Fibroblast of skin of right biceps (primary cell): Measurements from ENCODE around the gene PRKN.

Experiments used
- DNase-seq: peaks from one replicate; pipeline ENCODE4 v3.0.0-alpha.2; 2013

PRKN gene

DNA sequence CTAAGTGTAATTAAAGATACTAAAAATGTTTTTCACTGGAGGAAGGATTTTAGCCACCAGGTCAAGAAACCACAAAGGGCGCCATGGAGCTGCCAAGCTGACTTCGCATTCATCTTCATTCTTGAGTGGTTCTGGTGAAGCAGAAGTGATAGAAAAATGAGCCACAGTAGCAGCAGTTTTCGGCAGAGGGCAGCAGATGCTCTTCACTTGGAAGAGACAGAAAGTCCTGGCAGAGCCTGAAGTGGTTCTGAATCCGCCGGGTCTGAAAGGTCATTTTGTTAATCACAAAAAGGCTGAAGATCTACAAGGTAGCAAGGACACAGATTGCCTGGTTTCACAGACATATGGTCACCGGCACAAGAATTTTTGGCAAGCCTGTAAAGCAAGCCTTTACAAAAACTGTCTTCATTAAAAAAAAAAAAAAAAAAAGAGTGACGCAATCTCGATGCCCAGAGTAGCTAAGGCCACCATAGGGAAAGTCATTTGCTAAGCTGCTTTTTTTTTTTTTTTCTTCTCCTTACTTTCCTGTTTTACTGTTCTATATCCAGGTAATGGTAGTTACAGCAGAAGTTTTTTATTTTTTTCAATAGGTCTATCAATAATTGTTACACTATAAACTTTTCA, 1108.6 kb downstream of the PRKN start:
- DNase-seq: peak; percentile 71

DNA sequence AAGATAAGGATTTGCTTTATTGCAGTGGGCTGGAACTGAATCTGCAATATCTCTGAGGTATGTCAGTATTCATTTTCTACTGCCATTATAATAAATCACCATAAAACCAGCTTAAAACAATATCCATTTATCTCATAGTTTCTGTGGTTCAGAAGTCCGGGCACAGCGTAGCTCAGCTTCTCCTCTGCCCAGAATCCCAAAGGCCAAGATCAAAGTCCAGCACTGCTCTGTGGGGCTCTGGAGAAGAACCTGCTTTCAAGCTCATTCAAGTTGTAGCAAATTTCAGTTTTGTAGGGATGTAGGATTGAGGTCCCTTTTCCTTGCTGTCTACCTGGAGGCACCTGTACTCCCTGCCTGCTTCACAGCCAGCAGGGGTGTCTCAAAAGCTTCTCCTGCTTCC, 1113.9 kb downstream of the PRKN start:
- no peak for DNase-seq

DNA sequence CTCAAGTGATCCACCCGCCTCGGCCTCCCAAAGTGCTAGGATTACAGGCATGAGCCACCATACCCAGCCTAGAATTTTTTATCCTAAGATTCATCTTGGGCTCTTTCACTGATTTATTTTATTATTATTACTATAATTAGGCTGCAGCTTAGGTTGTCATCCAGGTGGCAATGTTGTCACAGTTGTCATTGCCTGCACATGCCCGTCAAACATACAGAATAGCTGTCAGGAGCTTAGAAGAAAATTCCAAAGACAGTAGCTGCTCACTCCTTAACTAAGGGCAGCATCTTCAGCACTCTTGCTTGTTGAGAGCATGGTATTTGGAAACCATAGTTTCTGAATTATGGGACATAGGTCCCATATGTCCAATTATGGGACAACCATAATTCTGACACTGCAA, 1118.8 kb downstream of the PRKN start:
- DNase-seq: no peak

DNA sequence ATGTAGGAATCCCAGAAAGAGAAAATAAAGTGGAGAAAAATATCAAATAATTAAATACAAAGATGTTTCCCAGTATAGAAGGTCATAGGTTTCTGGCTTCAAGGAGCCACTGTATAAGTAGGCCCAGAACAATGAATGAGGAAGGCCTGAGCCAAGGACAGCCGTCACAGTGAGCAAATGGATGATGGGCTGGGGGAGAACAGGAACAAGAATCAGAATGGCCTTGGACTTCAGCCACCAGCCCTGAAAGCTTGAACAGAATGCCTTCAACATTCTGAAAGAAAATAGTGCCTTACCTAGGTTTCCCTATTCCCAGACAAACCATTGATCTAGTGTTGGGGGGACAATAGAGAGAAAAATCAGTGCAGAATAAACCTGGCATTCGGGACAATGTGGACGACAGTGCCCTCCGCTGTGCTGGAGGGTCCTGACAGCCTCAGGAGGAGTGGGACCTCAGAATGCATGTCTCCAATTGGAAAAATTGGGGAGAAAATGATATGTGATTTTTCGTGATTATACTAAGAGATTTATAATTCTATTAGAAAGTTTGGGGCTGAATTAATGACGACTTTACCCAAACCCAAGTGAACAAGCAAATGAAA, 1119.8 kb downstream of the PRKN start:
- DNase-seq: no peak

DNA sequence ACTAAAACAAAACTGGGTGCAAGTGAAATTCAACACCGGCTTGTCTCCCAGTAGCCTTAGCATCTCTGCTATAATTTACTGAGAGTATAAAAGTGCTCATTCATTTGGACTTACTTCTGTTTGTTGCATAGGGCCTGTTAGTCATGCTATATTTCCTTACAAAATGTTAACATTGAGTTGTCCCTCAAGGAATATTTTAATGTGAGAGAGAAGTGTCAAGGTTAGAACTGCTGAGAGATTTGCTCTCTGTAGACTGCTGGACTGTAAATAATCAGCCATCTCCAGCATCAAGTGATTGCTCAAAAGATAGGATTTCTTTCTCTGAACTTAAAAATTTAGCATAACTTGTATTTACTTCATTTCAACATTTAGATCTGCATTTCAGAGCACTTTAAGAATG, 1125.2 kb downstream of the PRKN start:
- DNase-seq: no peak

DNA sequence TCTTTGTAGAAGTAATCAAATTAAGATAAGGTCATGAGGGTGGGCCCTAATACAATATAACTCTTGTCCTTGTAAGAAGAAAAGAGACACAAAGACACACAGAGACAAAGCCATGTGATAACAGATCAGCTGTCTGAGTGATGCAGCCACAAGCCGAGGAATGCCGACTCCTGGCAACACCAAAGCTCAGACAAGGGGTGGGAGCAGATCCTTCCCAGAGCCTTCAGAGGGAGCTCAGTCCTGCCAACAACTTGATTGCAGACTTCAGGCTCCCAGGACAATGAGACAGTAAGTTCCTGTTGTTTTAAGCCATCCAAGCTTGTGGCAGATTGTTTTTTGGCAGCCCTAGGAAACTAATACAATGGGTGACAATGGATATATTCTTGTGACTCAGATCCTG, 1128.7 kb downstream of the PRKN start:
- peak; percentile 8 for DNase-seq

DNA sequence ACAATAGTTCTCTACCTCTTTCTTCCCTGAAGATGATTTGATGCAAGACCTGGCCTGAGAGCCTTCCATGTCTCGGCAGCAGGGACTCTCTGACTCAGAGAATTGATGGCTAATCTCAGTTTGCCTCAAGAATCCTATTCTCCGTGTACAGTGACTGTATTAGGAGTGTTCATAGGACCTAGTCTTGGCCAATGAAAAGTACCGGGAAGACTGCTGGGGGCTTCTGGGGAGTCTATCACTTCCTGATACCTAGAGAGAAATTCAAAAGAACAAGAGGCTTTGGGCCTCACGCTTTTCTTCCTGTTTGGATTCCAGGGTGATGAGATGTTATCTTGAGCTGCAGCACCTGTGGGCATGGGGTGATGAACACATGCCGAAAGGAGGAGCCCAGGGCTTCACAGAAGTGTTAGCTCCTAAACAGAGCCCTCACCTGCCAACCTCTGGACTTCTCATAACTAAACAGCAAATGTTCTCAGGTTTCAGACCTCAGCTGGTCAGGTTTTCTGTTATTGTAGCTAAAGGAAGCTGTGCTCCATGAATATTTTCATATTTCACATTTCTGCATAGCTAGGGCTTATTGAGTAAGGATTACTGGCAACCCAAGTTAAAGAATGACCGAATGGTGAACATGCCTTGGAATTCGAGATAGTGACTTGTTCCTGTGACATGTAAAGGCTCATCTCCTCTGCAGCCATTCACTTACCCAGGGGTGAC, 1130.6 kb downstream of the PRKN start:
- DNase-seq: no peak

DNA sequence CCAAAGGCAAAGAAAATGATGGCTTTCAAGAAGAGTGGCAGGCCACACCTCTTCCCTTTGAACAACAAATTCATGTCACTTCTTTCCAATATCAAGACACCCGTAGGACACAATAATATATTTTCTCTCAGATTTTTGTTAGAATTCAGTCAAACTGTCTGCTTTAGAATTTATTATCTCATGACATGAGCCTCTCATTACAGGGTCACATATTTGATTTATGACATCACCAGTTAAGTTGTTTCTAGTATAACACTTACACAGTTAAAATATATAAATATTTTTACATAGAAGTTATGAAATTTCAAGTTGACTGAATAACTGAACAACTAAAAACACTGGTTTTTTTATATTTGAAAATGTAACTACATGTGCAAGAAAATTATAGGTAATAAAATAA, 1133.2 kb downstream of the PRKN start:
- no peak for DNase-seq

DNA sequence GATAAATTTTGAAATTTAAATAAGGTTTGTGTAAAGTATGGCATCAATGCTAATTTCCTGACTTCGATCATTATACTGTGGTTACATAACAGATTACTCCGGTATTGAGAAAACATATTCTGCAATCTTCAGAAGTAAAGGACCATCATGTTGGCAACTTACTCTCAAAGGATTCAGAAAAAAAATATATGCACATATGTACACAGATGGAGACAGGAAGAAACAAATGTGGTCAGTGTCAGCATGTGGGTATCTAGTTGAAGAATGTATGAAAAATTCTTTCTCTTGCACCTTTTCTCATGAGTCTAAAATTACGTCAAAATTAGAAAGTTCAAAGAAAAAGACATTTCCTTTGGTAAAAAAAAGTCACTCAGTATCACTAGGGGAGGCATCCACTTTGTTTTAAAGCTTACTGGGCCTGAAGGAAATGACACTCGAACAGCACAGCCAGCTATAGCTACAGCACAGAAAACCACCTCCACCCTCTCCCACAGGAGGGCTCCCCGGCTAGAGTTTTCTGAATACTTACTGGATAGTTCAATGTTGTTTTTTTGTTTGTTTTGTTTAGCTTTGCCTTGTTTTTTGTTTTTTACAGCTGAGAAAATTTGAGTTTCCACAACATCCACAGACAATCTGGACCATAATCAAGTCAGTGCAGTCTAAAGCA, 1136.5 kb downstream of the PRKN start:
- DNase-seq: peak; percentile 11

DNA sequence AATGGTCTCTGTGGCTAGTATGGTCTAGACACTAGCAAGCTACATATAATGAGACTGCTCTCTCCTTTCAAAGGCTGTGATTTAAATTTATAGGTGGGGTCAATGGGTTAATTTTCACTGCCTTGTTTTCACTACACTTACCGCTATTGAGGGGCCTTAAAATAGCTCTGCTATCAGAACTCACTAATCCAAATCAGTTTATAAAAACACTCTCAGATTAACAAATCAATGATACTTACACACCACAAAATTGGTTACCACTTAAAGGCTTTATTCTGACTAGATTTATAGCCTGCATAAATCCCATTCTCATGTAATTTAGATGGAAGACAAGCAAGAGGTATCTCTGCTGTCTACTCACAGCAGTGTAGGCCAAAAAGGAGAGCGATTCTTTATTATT, 1140.7 kb downstream of the PRKN start:
- no peak for DNase-seq

DNA sequence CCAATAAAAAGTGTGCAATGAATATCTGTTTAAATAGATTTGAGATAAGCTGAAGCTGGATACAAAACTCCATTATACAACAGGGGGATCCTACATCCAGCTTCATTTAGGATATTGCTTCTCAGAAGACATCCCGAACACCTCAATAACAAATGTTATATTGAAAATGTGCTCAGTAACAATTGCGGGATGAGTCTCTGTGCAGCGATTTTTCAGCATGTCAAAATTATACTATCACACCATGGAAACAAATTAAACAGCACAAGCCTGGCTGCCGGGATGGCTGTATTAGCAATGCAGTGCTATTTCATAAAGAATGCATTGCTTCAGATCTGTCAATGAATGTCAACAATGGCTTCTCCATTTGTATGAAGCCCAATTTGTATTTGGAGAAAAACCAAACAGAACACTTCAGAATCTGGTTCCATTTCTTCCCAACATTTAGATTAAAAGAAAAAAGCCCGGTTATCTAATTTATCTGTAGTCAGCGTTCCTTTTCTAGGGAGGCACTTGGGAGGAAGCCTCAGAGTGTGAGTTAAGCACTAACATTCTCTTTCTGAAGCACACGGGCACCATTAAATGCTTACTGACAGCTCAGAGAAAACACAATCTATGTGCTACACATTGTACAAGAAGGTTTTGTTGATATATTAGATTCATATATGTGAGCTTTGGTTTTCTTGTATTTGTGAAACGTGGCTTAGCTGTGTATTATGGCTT, 1142.8 kb downstream of the PRKN start:
- DNase-seq: no peak

DNA sequence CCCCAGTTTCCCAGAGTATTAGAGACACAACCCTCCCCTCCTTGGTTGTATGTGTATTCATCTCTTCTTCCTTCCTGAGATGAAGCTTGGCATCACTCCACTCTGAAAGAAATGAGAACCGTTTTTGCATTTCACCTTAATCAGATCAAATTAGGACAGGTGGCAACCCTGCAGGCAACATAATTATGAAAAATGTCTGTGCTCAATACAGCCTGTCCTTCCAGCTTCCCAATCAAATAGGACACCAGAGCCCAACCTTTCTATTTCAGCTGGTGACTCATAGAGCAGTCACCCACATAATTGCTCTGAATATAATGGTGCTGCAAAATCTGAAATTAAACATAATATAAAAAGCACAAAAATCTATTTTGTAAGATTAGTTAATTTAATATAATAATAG, 1143.5 kb downstream of the PRKN start:
- DNase-seq: peak; percentile 18

DNA sequence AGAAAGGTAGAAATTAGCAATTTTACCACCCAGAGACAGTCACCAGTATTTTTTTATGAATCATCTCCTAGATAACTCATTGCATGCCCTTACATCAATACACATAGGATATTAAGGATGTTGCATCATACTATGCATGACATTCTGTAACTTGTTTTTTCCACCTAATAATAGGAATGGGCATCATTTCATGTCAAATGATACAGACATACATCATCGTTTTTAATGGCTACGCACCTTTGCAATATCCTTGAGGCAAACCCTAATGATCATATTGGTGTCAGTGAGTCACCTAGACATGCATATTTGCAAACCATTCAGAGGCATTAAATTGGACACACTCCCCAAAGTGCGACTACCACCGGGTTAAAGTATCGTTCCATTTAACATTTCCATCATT, 1144.0 kb downstream of the PRKN start:
- peak; percentile 29 for DNase-seq

DNA sequence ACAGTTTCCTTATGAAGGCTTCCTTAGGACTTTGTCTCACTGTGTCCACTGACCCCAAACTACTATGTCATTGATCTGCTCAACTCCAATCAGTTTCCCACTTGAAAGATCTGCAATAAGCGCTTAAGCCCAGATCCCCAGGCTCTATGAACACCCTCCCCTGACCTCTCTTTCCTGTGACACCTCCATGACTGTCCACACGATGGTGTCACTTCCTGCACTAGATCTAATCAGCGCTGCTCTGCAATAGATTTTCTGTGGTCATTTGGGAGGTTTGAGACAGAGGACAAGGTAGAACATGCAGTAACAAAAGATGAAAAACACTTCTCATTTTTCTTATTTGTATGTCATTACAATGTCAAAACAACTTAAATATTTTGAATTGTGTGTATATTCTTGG, 1149.1 kb downstream of the PRKN start:
- no peak for DNase-seq

DNA sequence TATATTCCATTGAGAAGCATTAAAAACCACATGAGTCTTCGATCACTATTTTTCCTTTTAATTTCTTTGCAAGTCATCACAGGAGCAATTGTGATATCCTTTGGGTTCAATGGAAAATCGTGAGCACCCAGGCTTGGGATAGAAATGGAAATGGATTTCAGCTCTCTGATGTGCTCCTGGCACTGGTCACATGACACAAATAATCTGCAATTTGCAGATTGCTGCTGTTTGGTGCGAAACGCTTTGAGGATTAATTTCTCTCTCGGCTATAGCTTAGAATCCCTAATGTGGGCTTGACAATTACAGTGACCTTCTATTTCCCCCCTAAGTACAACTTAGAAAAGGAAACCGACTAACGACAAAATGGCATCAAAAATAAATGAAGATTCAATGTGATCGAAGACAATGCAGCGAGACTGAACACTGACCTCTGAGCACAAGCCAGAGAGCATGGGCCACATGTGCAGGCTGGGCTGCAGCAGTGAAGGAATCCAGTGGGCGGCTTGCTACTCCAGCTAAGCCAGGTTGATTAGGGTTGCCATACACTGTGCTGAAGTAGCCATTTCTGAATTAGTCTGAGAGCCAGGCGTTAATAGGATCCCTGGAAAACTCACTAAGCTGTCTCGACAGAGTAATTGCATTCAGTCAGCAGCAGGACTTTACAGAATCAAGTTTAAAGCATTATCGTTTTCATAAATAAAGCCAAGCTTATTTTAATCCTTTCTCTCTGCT, 1151.9 kb downstream of the PRKN start:
- no peak for DNase-seq

DNA sequence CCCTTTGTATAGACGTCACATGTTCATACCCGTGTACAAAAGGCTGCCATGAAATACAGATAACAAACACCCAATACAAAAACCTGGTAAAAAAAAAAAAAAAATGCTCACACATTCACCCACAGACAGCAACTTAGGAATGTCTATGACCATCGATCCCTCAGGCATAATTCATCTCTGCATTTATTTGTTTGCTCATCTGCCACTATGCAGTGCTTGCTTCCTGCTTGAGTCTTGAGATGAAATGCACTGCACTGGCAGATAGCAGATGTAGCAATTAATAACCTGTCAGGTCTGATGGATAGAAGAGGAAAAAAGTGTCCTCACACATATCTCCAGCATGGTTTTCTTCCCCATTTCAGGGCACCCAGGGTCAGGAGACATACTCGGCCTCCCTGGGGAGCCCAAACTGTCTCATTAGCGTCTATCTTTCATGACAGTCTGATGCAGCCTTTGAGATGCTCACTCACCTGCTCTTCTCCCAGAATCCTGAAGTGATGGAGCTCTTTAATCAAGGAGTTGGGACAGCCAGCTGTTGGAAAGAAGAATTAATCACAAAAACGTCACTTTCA, 1158.6 kb downstream of the PRKN start:
- DNase-seq: no peak

DNA sequence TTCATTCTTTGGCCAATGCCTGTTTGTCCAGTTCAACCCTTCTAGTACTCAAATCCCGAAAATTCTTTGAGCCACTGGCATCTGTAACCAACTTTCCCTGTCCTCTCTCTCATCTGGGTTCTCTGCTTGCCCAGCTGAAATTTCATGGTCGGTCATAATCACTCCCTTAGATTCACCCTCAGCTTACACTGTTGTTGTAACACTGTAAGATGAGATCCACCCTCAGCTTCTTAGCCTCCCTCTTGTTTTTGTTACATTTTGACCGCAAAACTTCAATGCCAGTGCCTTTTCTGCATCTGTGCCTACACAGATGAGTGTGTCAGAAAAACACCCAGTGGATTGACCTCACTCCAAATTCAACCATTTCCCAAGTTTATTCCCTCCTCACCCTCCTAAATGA, 1162.6 kb downstream of the PRKN start:
- no peak for DNase-seq

DNA sequence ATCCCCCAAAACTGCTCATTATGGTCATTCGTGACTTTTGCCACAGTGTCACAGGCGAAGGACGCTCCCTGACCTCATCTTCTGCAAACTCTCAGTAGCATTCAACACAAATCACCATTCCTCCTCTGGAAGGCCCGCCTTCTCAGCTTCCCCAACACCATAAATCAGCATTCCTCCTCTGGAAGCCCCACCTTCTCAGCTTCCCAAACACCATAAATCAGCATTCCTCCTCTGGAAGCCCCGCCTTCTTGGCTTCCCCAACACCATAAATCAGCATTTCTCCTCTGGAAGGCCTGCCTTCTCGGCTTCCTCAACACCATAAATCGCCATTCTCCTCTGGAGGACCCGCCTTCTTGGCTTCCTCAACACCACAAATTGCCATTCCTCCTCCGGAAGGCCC, 1165.7 kb downstream of the PRKN start:
- peak; percentile 39 for DNase-seq

DNA sequence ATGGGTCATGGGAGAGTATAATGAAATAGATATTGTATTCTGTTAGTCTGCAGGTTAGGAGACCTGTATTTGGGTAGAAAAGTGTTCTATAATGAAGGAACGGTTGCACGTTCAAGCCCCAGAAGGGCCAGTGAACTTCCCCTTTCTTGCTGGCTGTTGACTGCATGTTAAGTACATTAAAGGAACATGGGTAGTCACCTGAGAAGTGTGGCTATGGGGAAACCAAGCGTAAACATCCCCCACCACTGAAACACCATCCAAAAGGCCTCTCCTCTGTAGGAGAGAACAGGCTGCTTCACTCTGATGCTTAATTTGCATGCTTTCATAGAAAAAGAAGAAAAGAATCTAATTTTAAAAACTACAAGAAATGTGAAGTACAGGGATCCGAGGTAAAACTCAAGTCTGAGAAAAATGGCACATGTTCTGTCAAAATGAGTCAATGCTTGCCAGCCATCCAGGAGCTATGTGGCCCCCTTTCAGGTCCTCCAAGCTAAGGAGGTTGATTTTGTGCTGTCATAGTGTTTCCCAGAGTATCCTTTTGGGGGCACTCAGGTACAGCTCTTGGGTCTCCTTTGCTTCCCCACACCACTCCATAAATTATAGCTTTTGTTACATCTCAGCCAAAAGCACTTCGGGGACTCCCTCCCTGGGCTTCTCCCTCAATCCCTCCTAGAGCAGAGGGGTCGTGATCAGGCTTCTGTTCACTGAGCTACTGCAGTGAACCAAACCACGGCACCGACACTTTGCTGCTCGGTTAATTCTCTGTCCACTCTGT, 1170.0 kb downstream of the PRKN start:
- no peak for DNase-seq

DNA sequence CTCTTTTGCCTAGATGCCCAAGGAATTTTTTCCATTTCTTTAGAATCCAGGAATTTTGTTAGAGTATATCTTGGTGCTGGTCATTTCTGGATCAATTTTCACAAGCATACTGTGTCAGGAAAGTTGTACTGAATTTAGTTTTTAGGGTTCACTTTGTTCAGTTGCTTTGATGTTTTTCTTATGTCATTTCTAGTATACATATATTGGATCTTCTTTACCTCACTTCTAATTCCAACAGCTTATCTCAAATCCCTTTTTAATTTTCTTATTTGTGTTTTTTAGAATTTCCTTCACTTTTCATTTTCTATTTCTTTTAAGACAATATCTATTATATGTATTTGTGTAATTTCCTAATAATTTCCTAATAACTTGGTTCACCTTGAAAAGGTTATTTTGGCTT, 1172.7 kb downstream of the PRKN start:
- no peak for DNase-seq

DNA sequence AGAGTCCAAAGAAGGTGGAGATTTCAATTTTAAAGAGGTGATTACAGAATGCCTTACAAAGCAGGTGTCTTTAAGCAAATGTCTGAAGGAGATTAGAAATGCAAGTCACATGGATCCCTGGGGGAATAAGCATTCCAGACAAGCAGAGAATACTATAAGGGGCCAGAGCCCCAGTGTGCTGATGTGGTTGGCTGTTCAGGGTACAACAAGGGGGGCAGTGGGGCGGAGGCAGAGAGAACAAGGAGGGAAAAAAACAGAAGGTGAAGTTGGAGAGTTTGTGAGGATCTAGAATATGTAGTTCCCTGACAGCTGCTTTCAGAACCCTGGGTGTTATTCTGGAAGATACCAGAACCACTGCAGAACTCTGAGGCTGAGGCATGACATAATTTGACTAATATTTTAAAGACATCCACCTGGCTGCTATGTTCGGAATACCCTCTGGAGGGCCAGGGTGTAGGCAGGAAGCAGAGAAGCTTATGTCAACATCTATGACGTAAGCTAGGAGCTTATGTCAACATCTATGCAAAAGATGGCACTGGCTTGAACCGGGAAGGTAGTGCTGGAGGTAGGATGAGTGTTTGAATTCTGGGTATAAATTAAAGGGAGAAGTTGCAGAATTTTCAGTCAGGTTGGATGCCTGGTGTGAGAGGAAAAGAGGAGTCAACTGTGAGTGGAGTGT, 1177.5 kb downstream of the PRKN start:
- DNase-seq: no peak
